Stimulated activated CD4-positive, alpha-beta T cell treated with anti-CD3 and anti-CD28 coated beads, Interleukin-1b, Interleukin-23, amount 100 ng/mL, for 24 hours (primary cell): ENCODE measurements around the gene HMGCL.
"Not testable (repeated sequence)": the region's sequence is repeated elsewhere in the genome, so short reads cannot be mapped to it uniquely, and the experiment has no call there.

ENCODE experiments used
- DNase-seq, 4 experiments: peaks; one replicate each; pipeline ENCODE4 v3.0.0-alpha.2; 2020; ENCODE audit warnings: low read depth in 4 of 4, low spot score in 1 of 4

Gene HMGCL

GRCh38 chr1:23825076-23825761, at the start of gene HMGCL:
Gene HMGCL, minus strand, starts transcription at chr1:23825429. Its CDS starts 14 bp downstream, at chr1:23825415.
- DNase-seq: peak; percentile 66 to 88 (median 80)

DNA sequence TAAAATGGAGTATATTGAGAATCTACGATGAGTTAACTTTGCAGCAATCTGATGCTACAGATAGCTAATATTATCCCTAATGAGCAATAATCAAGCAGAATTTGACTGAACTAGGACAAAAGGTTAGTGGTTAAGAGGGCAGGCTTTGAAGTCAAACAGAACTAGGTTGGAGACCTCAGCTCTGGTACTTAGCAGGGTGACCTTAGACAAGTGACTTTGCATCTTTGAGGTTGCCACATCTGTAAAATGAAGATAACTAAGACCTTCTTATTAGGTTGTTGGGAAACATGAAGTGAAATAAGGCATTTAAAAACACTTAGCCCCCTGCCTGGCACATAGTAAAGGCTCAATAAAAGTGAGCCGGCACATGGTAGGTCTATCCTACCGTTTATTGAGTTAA, 47.2 kb upstream of the HMGCL start:
- DNase-seq: no peak

- no peak for DNase-seq
Measured at GRCh38 chr1:23869051-23869450, 43.8 kb upstream of the HMGCL start.

GRCh38 chr1:23868557-23869016, 43.4 kb upstream of the HMGCL start:
- no peak for DNase-seq

DNA sequence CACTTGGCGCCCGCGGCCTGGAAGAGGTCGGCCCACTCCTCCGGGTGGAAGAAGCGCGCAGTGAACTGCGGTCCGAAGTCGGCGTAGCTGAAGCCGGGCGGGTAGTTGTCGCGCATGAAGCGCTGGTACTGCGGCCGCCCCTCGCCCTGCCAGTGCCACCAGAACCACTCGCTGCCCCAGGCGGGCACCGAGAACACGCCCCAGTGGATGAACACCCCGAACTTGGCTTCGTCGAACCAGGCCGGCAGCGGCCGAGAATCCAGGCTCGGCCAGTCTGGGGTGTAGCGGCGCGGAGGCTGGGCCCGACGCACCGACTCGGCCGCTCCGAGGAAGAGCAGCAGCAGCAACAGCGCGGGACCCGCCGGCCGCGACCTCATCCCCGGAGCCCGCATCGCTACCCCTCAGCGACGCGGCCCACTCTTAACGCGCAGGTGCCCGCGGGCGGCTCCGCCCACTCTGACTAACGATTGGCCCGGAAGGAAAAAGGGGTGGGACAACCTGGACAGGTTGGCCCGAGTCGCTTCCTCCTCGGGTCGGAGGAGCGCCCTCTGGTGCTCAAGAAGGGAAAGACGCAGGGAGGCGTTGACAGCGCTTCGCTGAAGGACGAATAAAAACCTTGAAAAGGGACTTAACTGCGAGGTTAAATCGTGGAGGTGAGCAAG, 42.8 kb upstream of the HMGCL start, which contains the start of gene FUCA1:
Gene FUCA1, minus strand, starts transcription at position 396 of the 662 bp plus-strand sequence. Its CDS starts 4 bp downstream, at position 392.
- DNase-seq: peak; percentile 77 to 92 (median 88)

DNA sequence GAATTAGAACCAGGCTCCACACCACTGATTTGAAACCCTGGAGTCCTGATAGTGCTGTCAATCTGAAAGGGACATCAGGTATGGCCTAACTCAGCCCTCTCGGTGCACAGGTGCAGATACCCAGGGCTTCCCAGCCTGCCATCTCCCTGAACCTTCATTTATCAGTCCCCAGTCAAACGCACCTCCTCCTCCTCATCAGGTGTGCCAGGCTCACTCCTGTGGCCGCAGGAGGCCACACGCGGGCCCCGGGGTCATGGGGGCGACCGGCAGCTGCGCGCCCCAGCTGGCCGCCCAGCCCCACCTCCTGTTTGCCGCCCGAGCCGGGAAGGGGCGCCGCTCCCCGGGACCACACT, 42.3 kb upstream of the HMGCL start:
- no peak for DNase-seq

DNA sequence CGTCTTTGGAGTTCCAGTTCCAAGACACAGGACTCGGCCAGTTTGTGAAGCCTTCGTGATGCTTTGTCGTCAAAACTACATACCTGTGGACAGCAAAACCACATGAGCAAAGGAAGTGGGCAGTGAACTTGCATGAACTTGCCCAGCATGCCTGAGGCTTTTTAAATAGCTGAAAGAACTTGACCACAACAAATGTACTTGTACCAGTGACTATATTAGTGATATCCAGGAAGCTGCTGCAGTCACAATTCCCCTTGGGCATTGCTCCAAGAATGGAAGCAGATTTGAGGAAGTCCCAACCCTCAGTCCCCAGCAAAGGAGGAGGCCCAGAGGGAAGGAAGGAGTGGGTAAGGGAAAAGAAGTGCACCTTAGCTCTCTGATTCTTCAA, 40.3 kb upstream of the HMGCL start:
- DNase-seq: no peak

- no peak for DNase-seq
Measured at GRCh38 chr1:23864801-23865542, 39.7 kb upstream of the HMGCL start.

DNA sequence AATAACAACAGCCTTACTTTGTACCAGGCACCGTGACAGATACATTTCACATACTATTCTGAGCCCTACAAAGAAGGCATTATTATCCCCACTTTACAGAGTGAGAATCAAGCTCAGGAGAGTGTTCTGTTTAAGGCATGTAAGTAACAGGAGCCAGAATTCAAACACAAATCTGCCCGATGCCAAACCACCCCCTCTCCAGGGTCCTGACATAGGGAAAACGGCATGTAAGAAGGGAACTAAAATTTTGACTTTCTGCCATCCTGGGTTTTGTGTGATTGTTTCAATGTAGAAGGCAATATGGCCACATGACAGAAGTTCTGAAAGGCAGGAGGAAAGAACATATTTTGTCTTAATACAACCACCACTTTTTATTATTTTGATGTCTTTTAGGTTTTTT, 37.4 kb upstream of the HMGCL start:
- DNase-seq: no peak

DNA sequence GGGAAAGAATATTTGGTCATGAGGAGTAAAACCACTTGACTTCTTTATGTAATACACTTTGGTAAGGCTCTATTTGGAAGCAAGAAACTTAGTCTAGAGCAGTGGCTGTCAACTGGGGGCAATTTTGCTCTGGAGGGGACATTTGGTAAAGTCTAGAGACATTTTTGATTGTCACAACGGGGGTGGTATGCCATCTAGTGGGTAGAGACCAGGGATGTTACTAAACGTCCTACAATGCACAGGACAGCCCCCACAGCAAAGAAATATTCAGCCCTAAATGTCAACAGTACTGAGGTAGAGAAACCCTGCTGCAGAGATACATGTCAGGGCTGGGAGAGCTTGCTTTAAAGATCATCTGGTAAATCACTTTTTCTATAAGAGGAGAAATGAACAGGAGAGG, 29.3 kb upstream of the HMGCL start:
- DNase-seq: no peak

GRCh38 chr1:23853124-23853523, 27.9 kb upstream of the HMGCL start:
- DNase-seq: not testable (repeated sequence)

DNA sequence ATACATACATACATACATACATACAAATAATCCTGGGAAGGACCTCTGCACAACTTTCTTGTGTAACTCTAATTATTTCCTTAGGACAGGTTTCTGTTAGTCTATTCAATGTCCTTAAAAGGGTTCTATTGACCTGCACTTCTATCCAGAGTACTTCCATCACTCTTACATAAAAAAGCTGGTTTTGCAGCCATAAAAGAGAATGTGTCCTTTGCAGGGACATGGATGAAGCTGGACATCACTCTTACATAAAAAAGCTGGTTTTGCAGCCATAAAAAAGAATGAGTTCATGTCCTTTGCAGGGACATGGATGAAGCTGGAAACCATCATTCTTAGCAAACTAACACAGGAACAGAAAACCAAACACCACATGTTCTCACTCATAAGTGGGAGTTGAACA, 26.2 kb upstream of the HMGCL start:
- DNase-seq: not testable (repeated sequence)

DNA sequence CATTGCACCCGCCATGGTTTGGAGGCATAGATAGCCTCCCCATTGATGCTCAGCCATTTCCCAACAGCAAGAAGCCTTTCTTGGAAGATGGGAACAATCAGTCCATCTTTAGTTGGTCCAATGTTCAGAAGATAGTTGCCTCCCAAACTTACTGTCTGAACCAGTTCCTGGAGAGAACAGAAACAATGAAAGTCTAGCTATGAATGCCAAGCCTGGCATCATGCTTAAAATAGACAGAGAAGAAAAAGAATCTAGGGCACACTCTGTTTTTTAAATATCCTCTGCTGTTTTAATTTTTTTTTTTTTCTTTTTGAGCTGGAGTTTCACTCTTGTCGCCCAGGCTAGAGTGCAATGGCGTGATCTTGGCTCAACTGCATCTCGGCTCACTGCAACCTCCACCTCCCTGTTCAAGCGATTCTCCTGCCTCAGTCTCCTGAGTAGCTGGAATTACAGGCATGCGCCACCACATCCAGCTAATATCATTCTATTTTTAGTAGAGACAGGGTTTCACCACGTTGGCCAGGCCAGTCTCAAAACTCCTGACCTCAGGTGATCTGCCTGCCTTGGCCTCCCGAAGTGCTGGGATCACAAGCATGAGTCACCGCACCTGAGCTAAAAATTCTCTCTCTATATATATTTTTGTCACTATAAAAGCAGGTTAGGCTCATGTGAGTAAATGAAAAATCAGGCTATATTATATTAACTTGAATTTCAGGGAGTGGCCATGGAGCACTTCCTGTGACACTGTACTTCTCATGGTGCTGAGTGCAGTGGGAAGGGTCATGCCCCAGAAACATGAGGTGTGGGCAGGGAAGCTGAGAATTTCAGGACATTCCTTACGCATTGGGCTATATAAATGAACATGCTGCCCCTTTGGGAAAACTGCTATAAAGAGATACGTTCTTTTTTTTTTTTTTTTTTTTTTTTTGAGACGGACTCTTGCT, 23.7 kb upstream of the HMGCL start:
- DNase-seq: no peak

DNA sequence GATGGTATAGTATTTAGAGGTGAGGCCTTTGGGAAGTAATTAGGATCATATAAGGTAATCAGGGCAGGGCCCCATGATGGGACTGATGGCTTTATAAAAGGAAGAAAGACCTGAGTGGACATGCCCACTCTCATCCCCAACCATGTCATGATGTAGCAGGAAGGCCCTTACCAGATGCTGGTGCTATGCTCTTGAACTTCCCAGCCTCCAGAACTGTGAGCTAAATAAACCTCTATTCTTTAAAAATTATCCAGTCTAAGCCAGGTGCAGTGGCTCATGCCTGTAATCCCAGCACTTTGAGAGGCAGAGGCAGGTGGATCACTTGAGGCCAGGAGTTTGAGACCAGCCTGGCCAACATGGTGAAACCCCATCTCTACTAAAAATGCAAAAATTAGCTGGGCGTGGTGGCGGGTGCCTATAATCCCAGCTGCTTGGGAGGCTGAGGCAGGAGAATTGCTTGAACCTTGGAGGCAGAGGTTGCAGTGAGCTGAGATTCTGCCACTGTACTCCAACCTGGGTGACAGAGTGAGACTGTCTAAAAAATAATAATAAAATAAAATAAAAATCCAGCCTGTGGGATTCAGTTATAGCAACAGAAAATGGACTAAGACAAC, 22.4 kb upstream of the HMGCL start:
- not testable (repeated sequence) for DNase-seq

DNA sequence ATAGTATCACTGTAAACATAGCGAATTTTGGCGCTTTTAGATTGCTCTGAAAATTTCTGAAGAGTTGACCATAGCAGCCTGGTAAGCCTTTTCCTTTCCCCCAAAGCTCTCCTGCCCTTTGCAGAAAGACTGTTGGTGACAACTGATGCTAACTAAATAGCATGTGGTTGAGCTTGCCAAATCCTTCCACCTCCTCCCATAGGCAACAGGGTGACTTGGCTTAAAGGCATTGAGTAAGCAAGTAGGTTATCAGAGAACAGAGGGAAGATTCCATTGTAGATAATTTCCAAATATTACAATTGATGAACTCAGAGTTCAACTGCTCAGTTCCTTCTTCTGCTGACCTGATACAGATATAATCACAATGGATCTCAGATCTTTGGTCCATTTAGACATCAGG, 19.9 kb upstream of the HMGCL start:
- no peak for DNase-seq

DNA sequence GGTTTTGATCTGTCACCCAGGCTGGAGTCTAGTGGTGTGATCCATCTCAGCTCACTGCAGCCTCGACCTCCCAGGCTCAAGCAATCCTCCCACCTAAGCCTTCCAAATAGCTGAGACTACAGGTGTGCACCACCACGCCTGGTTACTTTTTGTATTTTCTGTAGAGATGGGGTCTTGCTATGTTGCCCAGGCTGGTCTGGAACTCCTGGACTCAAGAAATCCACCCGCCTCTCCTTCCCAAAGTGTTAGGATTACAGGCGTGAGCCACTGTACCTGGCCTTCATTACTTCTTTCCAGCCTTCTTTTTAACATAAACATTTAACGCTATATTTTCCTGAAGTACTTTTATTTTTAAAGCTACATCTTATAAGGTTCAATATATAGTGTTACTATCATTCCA, 18.4 kb upstream of the HMGCL start:
- no peak for DNase-seq

GRCh38 chr1:23838401-23838866, 13.2 kb upstream of the HMGCL start:
- DNase-seq: peak; percentile 43 to 64 (median 60)

DNA sequence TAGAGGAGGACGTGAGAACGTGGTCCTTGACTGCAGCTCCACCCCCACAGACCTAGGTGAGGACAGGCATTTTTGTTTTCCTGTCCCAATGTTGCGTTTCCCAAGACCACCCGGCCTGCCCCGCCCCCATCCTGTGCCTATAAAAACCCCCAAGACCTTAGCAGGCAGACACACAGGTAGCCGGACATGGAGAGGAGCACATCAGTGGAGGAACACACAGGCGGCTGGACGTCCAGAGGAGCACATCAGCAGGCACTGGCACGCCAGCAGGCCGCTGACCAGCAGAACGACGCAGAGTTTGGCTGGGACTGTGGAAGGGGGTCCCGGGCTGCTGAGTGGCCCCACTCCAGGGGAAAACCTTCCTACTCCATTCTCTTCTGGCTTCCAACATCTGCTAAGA, 12.7 kb upstream of the HMGCL start:
- no peak for DNase-seq

DNA sequence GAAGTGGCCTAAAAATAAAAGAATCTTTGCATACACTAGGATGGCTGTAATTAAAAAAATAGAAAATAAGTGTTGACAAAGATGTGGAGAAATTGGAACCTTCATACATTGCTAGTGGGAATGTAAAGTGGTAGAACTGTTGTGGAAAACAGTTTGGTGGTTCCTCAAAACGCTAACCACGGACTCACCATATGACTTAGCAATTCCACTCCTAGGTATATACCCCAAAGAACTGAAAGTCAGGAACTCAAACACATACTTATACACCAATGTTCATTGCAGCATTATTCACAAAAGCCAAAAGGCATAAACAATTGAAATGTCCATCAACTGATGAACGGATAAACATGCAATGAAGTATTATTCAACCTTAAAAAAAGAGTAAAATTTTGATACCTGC, 10.8 kb upstream of the HMGCL start:
- DNase-seq: no peak

- not testable (repeated sequence) for DNase-seq
Measured at GRCh38 chr1:23834156-23834555, 8.9 kb upstream of the HMGCL start.
